GM21423 (cell line): ENCODE measurements around the gene ATAD3A.
"Not testable (repeated sequence)": the region's sequence is repeated elsewhere in the genome, so short reads cannot be mapped to it uniquely, and the experiment has no call there.

Experiments used
- ATAC-seq: cut with Tn5 transposase; IDR thresholded peaks from one replicate; pipeline ENCODE4 v1.9.1; 2021; ENCODE audit warnings: mild to moderate bottlenecking, moderate library complexity; ENCODE audit not compliant: unreplicated experiment

Gene ATAD3A

GRCh38 chr1:1489231-1489630 lies 22.7 kb upstream of the ATAD3A start:
- no peak for ATAC-seq

- ATAC-seq = no peak
Observed at GRCh38 chr1:1489861-1490260, 22.1 kb upstream of the ATAD3A start.

- ATAC-seq = no peak
Observed at GRCh38 chr1:1490633-1491230, 21.2 kb upstream of the ATAD3A start.

- no peak for ATAC-seq
Observed at GRCh38 chr1:1491601-1492000, 20.4 kb upstream of the ATAD3A start.

- not testable (repeated sequence) for ATAC-seq
Observed at GRCh38 chr1:1494311-1494710, 17.7 kb upstream of the ATAD3A start.

- ATAC-seq = not testable (repeated sequence)
Observed at GRCh38 chr1:1495461-1495975, 16.4 kb upstream of the ATAD3A start.

GRCh38 chr1:1504777-1505365 lies 7.1 kb upstream of the ATAD3A start:
- not testable (repeated sequence) for ATAC-seq

GRCh38 chr1:1505366-1505798 lies 6.6 kb upstream of the ATAD3A start:
- ATAC-seq = not testable (repeated sequence)

- ATAC-seq = not testable (repeated sequence)
Observed at GRCh38 chr1:1505801-1506200, 6.2 kb upstream of the ATAD3A start.

GRCh38 chr1:1507305-1507704 lies 4.7 kb upstream of the ATAD3A start:
- no peak for ATAC-seq

GRCh38 chr1:1508775-1509464 lies 3.0 kb upstream of the ATAD3A start:
- ATAC-seq = not testable (repeated sequence)

GRCh38 chr1:1509465-1509850 lies 2.5 kb upstream of the ATAD3A start:
- ATAC-seq = not testable (repeated sequence)

- ATAC-seq = no peak
Observed at GRCh38 chr1:1510912-1511532, 940 bp upstream of the ATAD3A start.

GRCh38 chr1:1512425-1512824 lies 463 bp downstream of the ATAD3A start:
- ATAC-seq = peak; percentile 8

GRCh38 chr1:1513675-1514074 lies 1.7 kb downstream of the ATAD3A start:
- not testable (repeated sequence) for ATAC-seq

GRCh38 chr1:1514376-1514775 lies 2.4 kb downstream of the ATAD3A start:
- ATAC-seq = not testable (repeated sequence)

- ATAC-seq = not testable (repeated sequence)
Observed at GRCh38 chr1:1516923-1517322, 5.0 kb downstream of the ATAD3A start.

GRCh38 chr1:1517973-1518620 lies 6.1 kb downstream of the ATAD3A start:
- no peak for ATAC-seq

- not testable (repeated sequence) for ATAC-seq
Observed at GRCh38 chr1:1518621-1519007, 6.7 kb downstream of the ATAD3A start.

GRCh38 chr1:1519805-1520505 lies 8.0 kb downstream of the ATAD3A start:
- not testable (repeated sequence) for ATAC-seq
